BJ (cell line): Measurements from ENCODE around the gene LAMTOR1. TPM values are rescaled to one million over a fixed set of nuclear protein-coding genes. Genes with fewer than 3 reads are reported as not detected.
A peak's percentile ranks its signal among the peaks of the same experiment; 100 is the strongest.

Source experiments
- CTCF ChIA-PET: fragments of 350-600 bp; formaldehyde crosslinking; extraction: SDS; loops from one replicate; lab custom pipeline; 2021; ENCODE audit warnings: antibody characterized with exemption, inconsistent platforms; lab: Yijun Ruan, JAX
- POLR2A ChIA-PET: fragments of 300-600 bp; sonication (Branson Sonifier 250); formaldehyde crosslinking; extraction: SDS; loops from one replicate; lab custom pipeline; 2021; ENCODE audit warnings: antibody characterized with exemption; lab: Charles Lee
- DNase-seq: peaks from one replicate; pipeline ENCODE4 v3.0.0-alpha.2; 2011; ENCODE audit warnings: low read depth
- H3K27me3 ChIP-seq: 2 replicates; pipeline ENCODE4 v1.6.0; 2011; ENCODE audit warnings: low read length; ENCODE audit not compliant: control insufficient read depth, insufficient read depth
- H3K36me3 ChIP-seq: 2 replicates; pipeline ENCODE4 v1.5.1; 2011; ENCODE audit warnings: low read length; ENCODE audit not compliant: control insufficient read depth, insufficient read depth
- H3K4me3 ChIP-seq: 2 replicates; pipeline ENCODE4 v1.5.1; 2011; ENCODE audit warnings: low read depth, mild to moderate bottlenecking, control low read depth, low read length
- CTCF ChIP-seq: IDR thresholded peaks from 2 replicates; pipeline ENCODE4 v1.5.1; 2011; ENCODE audit warnings: low read depth, mild to moderate bottlenecking, control low read depth, inconsistent platforms, low read length, moderate library complexity; ENCODE audit not compliant: insufficient read depth
- polyA plus RNA-seq: library from polyadenylated mRNA; depleted of rRNA; stranded (reverse); fragments of >200 nt; gene quantifications from 2 replicates; pipeline ENCODE4 v1.2.3, GENCODE V29; 2011

LAMTOR1 gene
- polyA plus RNA-seq, 1 experiment, result 145 TPM

GRCh38 chr11:72079819-72080325 is 23.2 kb downstream of the LAMTOR1 start:
- ChIA-PET POLR2A (no interaction called here), CTCF (interaction anchor here (4.0 kb wide), 1 partner anchor 11 kb away, joined by 12 read pairs; no protein-coding TSS in a partner anchor)
- H3K36me3 ChIP-seq, result no peaks in the 10 kb centered on the region
- TF ChIP-seq CTCF, result no peak
- H3K4me3 ChIP-seq, result peak overlapping the region; percentile 87
- H3K27me3 ChIP-seq, result no peaks in the 10 kb centered on the region
- DNase-seq, result no peak

- Histone ChIP-seq H3K27me3 (no peaks in the 10 kb centered on the region), H3K36me3 (no peaks in the 10 kb centered on the region), H3K4me3 (no peak overlapping the region)
- ChIA-PET POLR2A (interaction anchor here (0.6 kb wide), 1 partner anchor 74 kb away, joined by 3 read pairs; no protein-coding TSS in a partner anchor), CTCF (interaction anchor here (1.0 to 4.0 kb wide), 4 partner anchors 12 to 353 kb away, joined by 3 to 12 read pairs (median 8); no protein-coding TSS in a partner anchor)
- TF ChIP-seq CTCF, result no peak
- no peak for DNase-seq
Measured at GRCh38 chr11:72078477-72078876, 24.6 kb downstream of the LAMTOR1 start.

- POLR2A ChIA-PET, result interaction anchor here (0.6 kb wide), 1 partner anchor 18 kb away, joined by 4 read pairs; no protein-coding TSS in a partner anchor
- no peaks in the 10 kb centered on the region for H3K36me3 ChIP-seq
- no peak for TF ChIP-seq CTCF
- no peaks in the 10 kb centered on the region for H3K27me3 ChIP-seq
- no peak overlapping the region for H3K4me3 ChIP-seq
- CTCF ChIA-PET, result interaction anchor here (1.0 to 1.9 kb wide), 3 partner anchors 15 to 355 kb away, joined by 3 to 6 read pairs (median 3); no protein-coding TSS in a partner anchor
- DNase-seq, result no peak
Measured at GRCh38 chr11:72075756-72076155, 27.3 kb downstream of the LAMTOR1 start.

GRCh38 chr11:72075109-72075508 is 28.0 kb downstream of the LAMTOR1 start:
- Histone ChIP-seq H3K4me3 (no peak overlapping the region), H3K36me3 (no peaks in the 10 kb centered on the region), H3K27me3 (no peaks in the 10 kb centered on the region)
- ChIA-PET CTCF (interaction anchor here (1.0 to 1.9 kb wide), 4 partner anchors 14 to 50 kb away, joined by 3 to 6 read pairs (median 4); no protein-coding TSS in a partner anchor), POLR2A (no interaction called here)
- TF ChIP-seq CTCF, result peak; percentile 25; the same call in 1 of the 2 replicates
- no peak for DNase-seq

GRCh38 chr11:72072348-72072747 is 30.7 kb downstream of the LAMTOR1 start:
- POLR2A ChIA-PET, result no interaction called here
- no peak overlapping the region for H3K4me3 ChIP-seq
- no peaks in the 10 kb centered on the region for H3K36me3 ChIP-seq
- no peak for TF ChIP-seq CTCF
- H3K27me3 ChIP-seq, result no peaks in the 10 kb centered on the region
- DNase-seq, result peak; percentile 26
- CTCF ChIA-PET, result interaction anchor here (0.6 to 2.5 kb wide), 6 partner anchors 15 to 772 kb away, joined by 3 to 14 read pairs (median 4); no protein-coding TSS in a partner anchor
